HEK293T (cell line): Measurements from ENCODE around the gene ITFG1.

Experiments used
- BHLHE40 ChIP-seq: fragments of 450-650 bp; IDR thresholded peaks from 2 replicates; pipeline ENCODE4 v1.6.1; 2016; ENCODE audit warnings: mild to moderate bottlenecking, moderate library complexity, borderline replicate concordance
- CTBP1 ChIP-seq: fragments of 450-650 bp; IDR thresholded peaks from 2 replicates; pipeline ENCODE4 v1.6.1; 2016; ENCODE audit warnings: borderline replicate concordance
- FOXK2 ChIP-seq: fragments of 450-650 bp; IDR thresholded peaks from 2 replicates; pipeline ENCODE4 v1.6.1; 2016; ENCODE audit warnings: mild to moderate bottlenecking
- L3MBTL2 ChIP-seq: fragments of 450-650 bp; conservative IDR thresholded peaks from 2 replicates; pipeline ENCODE4 v1.6.1; 2016; ENCODE audit warnings: mild to moderate bottlenecking
- LEF1 ChIP-seq: fragments of 450-650 bp; IDR thresholded peaks from 2 replicates; pipeline ENCODE4 v1.6.1; 2017; ENCODE audit warnings: mild to moderate bottlenecking, borderline replicate concordance
- TARDBP ChIP-seq: fragments of 450-650 bp; IDR thresholded peaks from 2 replicates; pipeline ENCODE4 v1.6.1; 2016
- ZNF384 ChIP-seq: fragments of 450-650 bp; IDR thresholded peaks from 2 replicates; pipeline ENCODE4 v1.6.1; 2016
- TF ChIP-seq, protein P1 (sequence below): fragments of 450-650 bp; IDR thresholded peaks from 2 replicates; pipeline ENCODE4 v1.6.1; 2016

DNA sequence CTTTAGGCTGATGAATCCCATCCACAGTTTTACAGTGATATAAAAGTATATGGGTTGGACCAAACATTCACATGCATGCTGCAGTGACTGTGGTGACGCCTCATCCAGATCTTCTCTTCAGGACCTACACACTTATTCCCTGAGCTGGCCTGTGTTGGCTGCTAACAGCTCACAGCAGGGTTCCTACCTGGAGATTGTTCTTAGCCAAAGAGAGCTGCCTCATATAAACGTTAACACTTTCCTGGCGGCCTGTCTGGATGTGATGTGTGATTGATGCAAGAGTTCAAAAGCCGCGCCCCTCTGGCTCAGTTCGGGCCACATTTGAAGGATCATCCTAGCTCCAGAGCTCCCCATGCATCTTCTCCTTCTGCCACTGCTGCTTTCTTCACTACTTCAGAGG lies 224.1 kb downstream of the ITFG1 start:
- TF ChIP-seq, protein P1, sequence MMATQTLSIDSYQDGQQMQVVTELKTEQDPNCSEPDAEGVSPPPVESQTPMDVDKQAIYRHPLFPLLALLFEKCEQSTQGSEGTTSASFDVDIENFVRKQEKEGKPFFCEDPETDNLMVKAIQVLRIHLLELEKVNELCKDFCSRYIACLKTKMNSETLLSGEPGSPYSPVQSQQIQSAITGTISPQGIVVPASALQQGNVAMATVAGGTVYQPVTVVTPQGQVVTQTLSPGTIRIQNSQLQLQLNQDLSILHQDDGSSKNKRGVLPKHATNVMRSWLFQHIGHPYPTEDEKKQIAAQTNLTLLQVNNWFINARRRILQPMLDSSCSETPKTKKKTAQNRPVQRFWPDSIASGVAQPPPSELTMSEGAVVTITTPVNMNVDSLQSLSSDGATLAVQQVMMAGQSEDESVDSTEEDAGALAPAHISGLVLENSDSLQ: no peak
- TF ChIP-seq CTBP1 (no peak), BHLHE40 (no peak), L3MBTL2 (no peak), TARDBP (no peak), ZNF384 (no peak), FOXK2 (no peak), LEF1 (no peak)
